DOHH2 (cell line): ENCODE data around the gene MMP19.

Experiments
- H3F3A ChIP-seq: fragments of 200-600 bp; sonication (generic), shearing (Covaris generic); 2 replicates; pipeline ENCODE4 v1.6.0; 2016; ENCODE audit warnings: antibody characterized with exemption, mild to moderate bottlenecking; ENCODE audit not compliant: control insufficient read depth, insufficient read depth
- H3K27ac ChIP-seq: fragments of 200-600 bp; sonication (generic); 2 replicates; pipeline ENCODE4 v1.5.1; 2014; ENCODE audit warnings: low read depth, mild to moderate bottlenecking, low read length, moderate library complexity
- H3K27me3 ChIP-seq: fragments of 200-600 bp; sonication (generic); 2 replicates; pipeline ENCODE4 v1.6.1; 2014; ENCODE audit warnings: mild to moderate bottlenecking, low read length, mixed read lengths; ENCODE audit not compliant: control insufficient read depth
- H3K36me3 ChIP-seq: fragments of 200-600 bp; sonication (generic); 2 replicates; pipeline ENCODE4 v1.6.1; 2014; ENCODE audit warnings: mild to moderate bottlenecking, low read length, moderate library complexity, mixed read lengths; ENCODE audit not compliant: control insufficient read depth
- H3K4me1 ChIP-seq: fragments of 200-600 bp; sonication (generic); 2 replicates; pipeline ENCODE4 v1.6.1; 2014; ENCODE audit warnings: mild to moderate bottlenecking, low read length, mixed read lengths; ENCODE audit not compliant: control insufficient read depth
- H3K4me2 ChIP-seq: fragments of 200-600 bp; sonication (generic); 2 replicates; pipeline ENCODE4 v1.6.0; 2014; ENCODE audit warnings: mild to moderate bottlenecking, low read length, moderate library complexity
- H3K4me3 ChIP-seq: fragments of 200-600 bp; sonication (generic); 2 replicates; pipeline ENCODE4 v1.5.1; 2014; ENCODE audit warnings: mild to moderate bottlenecking, low read length, mixed read lengths
- H3K79me2 ChIP-seq: fragments of 200-600 bp; sonication (generic); 2 replicates; pipeline ENCODE4 v1.6.1; 2014; ENCODE audit warnings: mild to moderate bottlenecking, low read length, mixed read lengths; ENCODE audit not compliant: control insufficient read depth
- H3K9me2 ChIP-seq: fragments of 200-600 bp; sonication (generic); replicated peaks from 2 replicates; pipeline ENCODE4 v1.6.1; 2014; ENCODE audit warnings: mild to moderate bottlenecking, low read length, mixed read lengths; ENCODE audit not compliant: control insufficient read depth
- H3K9me3 ChIP-seq: fragments of 200-600 bp; sonication (generic); 2 replicates; pipeline ENCODE4 v1.6.1; 2014; ENCODE audit warnings: antibody characterized with exemption, low read length, mixed read lengths; ENCODE audit not compliant: control insufficient read depth, insufficient read depth
- H4K20me1 ChIP-seq: fragments of 200-600 bp; sonication (generic); 2 replicates; pipeline ENCODE4 v1.6.0; 2014; ENCODE audit warnings: low read depth, mild to moderate bottlenecking, antibody characterized with exemption, low read length, moderate library complexity; ENCODE audit not compliant: control insufficient read depth, insufficient read depth
- EZH2phosphoT487 ChIP-seq: fragments of 200-600 bp; sonication (generic); IDR thresholded peaks from 2 replicates; pipeline ENCODE4 v1.6.1; 2017; ENCODE audit warnings: borderline replicate concordance, mild to moderate bottlenecking, antibody characterized with exemption, low read length, moderate library complexity, mixed read lengths
- TF ChIP-seq, protein P1 (sequence below): fragments of 200-600 bp; sonication (generic); IDR thresholded peaks from one replicate; pipeline ENCODE4 v1.5.1; 2014; ENCODE audit warnings: antibody characterized with exemption, mild to moderate bottlenecking, low read depth, low read length; ENCODE audit not compliant: poor library complexity, severe bottlenecking

The MMP19 gene

GRCh38 chr12:55806982-55807381, 35.8 kb downstream of the MMP19 start:
- H4K20me1 ChIP-seq, result peaks cover 13% of the 10 kb centered on the region
- H3K4me1 ChIP-seq, result no peaks in the 10 kb centered on the region
- H3K9me3 ChIP-seq, result no peaks in the 10 kb centered on the region
- TF ChIP-seq, protein P1, sequence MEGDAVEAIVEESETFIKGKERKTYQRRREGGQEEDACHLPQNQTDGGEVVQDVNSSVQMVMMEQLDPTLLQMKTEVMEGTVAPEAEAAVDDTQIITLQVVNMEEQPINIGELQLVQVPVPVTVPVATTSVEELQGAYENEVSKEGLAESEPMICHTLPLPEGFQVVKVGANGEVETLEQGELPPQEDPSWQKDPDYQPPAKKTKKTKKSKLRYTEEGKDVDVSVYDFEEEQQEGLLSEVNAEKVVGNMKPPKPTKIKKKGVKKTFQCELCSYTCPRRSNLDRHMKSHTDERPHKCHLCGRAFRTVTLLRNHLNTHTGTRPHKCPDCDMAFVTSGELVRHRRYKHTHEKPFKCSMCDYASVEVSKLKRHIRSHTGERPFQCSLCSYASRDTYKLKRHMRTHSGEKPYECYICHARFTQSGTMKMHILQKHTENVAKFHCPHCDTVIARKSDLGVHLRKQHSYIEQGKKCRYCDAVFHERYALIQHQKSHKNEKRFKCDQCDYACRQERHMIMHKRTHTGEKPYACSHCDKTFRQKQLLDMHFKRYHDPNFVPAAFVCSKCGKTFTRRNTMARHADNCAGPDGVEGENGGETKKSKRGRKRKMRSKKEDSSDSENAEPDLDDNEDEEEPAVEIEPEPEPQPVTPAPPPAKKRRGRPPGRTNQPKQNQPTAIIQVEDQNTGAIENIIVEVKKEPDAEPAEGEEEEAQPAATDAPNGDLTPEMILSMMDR, result no peak
- no peak for TF ChIP-seq EZH2phosphoT487
- no peak overlapping the region for H3K4me2 ChIP-seq
- H3K79me2 ChIP-seq, result peaks cover 96% of the 10 kb centered on the region
- no peak overlapping the region for H3K4me3 ChIP-seq
- no peaks in the 10 kb centered on the region for H3K27me3 ChIP-seq
- H3K36me3 ChIP-seq, result peaks cover 70% of the 10 kb centered on the region
- H3F3A ChIP-seq, result peaks cover 6% of the 10 kb centered on the region; the same call in 1 of the 2 replicates
- H3K9me2 ChIP-seq, result no peaks in the 10 kb centered on the region
- no peak overlapping the region for H3K27ac ChIP-seq

- Histone ChIP-seq H3K4me3 (no peak overlapping the region), H3K36me3 (peaks cover 98% of the 10 kb centered on the region), H3K9me3 (no peaks in the 10 kb centered on the region), H3F3A (peaks cover 8% of the 10 kb centered on the region), H3K4me1 (no peaks in the 10 kb centered on the region), H3K27me3 (no peaks in the 10 kb centered on the region), H3K79me2 (peaks cover 29% of the 10 kb centered on the region), H3K27ac (no peak overlapping the region), H3K4me2 (no peak overlapping the region), H4K20me1 (peaks cover 8% of the 10 kb centered on the region), H3K9me2 (no peaks in the 10 kb centered on the region)
- no peak for TF ChIP-seq EZH2phosphoT487
- TF ChIP-seq, protein P1, result no peak
Measured at GRCh38 chr12:55797550-55797949, 45.2 kb downstream of the MMP19 start.

DNA sequence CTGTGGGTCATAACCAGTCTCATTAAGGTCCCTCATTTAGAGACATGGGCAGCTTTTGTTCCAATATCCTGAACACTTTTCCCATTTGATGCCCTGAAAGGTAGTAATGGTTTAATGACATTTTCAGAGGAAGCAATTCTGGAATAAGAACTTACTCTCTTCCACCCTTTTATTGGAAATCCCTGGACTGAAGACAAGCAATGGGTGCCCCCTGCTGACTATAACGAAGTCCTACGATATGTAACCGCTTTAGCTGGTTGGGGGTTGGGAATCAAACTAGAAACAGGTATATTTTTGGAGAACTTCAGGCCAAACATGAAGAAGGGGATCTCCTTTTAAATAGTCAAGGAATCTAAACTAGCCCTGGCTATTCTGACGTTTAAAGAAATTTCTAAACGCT, 45.7 kb downstream of the MMP19 start:
- Histone ChIP-seq H3K36me3 (peaks cover 96% of the 10 kb centered on the region), H4K20me1 (peaks cover 8% of the 10 kb centered on the region), H3K4me1 (no peaks in the 10 kb centered on the region), H3K79me2 (peaks cover 27% of the 10 kb centered on the region), H3K27me3 (no peaks in the 10 kb centered on the region), H3K9me2 (no peaks in the 10 kb centered on the region), H3F3A (peaks cover 8% of the 10 kb centered on the region), H3K9me3 (no peaks in the 10 kb centered on the region), H3K4me2 (no peak overlapping the region), H3K4me3 (no peak overlapping the region), H3K27ac (no peak overlapping the region)
- no peak for TF ChIP-seq EZH2phosphoT487
- TF ChIP-seq, protein P1, result peak; percentile 70

DNA sequence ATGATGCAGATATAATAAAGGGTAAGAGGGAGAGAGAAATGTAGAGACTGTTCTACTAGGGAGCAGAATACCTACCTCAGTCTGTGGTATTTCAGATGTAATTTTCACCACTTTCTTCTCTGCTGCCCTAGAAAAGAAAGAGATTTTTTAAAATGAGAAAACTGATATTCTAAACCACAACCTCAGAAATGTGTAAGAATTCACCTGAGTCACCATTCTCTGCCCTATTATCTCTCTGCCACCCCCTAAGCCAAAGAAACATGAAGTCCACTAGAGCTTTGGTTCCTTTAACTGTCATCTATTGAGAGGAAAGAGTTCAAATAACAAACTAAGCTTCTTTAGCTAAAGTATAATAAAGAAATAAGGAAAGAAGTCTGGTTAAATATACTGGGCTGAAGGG, 46.8 kb downstream of the MMP19 start:
- Histone ChIP-seq H3K4me2 (no peak overlapping the region), H3K4me3 (no peak overlapping the region), H3K36me3 (peaks cover 94% of the 10 kb centered on the region), H3K27me3 (no peaks in the 10 kb centered on the region), H3K9me3 (no peaks in the 10 kb centered on the region), H4K20me1 (peaks cover 8% of the 10 kb centered on the region), H3K4me1 (no peaks in the 10 kb centered on the region), H3K79me2 (peaks cover 27% of the 10 kb centered on the region), H3F3A (peaks cover 12% of the 10 kb centered on the region), H3K27ac (no peak overlapping the region), H3K9me2 (no peaks in the 10 kb centered on the region)
- TF ChIP-seq, protein P1, result no peak
- TF ChIP-seq EZH2phosphoT487, result no peak
